ENCODE data around the gene TCF7L1. TPM values are rescaled to one million over a fixed set of nuclear protein-coding genes. Genes with fewer than 3 reads are reported as not detected.

The TCF7L1 gene
- polyA plus RNA-seq, 1 donor (not counting 4 experiments of a cell fraction or from before 2014, with no cell fraction given) = 1.0 TPM

DNA sequence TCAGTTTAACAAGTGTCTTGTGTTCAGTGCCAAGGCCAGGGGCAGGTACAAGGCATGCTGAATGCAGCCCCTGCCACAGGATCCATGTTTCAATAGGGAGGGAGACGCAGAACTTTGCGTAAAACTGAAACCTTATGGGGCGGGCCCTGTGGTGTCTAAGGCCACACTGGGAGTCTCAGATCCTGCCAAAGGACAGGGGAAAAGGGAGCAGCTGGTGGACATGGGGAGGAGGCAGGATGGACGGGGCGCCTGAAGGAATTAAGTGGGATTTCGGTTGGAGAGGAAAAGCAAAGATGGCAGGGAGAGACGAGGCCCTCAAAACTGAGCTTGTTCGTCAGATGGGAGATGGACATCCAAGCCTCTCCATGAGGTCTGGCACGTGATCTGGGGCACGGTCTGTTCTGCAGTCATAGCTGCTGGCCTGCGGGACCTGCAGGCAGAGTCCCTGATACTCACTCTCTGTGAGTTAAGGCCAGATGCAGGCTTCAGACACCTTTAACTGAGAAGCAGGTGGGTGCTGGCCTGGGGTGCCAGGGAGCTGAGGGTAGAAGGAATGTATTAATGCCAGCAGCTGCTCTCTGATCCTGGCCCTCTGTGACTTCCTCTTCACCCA lies 48.8 kb downstream of the TCF7L1 start:
- H3K9me1 ChIP-seq (ENCODE audit: control insufficient read depth, extremely low read depth, insufficient read depth, low read length) = no peaks in the 10 kb centered on the region
- no peak overlapping the region for H3K4me3 ChIP-seq (ENCODE audit: control insufficient read depth in 2 of 3, extremely low read depth in 1 of 3, insufficient read depth in 2 of 3, low read depth in 1 of 3, low read length in 3 of 3)
- H4K20me1 ChIP-seq (ENCODE audit: control insufficient read depth, extremely low read depth, insufficient read depth, low read length) = no peaks in the 10 kb centered on the region
- TF ChIP-seq, protein P1, sequence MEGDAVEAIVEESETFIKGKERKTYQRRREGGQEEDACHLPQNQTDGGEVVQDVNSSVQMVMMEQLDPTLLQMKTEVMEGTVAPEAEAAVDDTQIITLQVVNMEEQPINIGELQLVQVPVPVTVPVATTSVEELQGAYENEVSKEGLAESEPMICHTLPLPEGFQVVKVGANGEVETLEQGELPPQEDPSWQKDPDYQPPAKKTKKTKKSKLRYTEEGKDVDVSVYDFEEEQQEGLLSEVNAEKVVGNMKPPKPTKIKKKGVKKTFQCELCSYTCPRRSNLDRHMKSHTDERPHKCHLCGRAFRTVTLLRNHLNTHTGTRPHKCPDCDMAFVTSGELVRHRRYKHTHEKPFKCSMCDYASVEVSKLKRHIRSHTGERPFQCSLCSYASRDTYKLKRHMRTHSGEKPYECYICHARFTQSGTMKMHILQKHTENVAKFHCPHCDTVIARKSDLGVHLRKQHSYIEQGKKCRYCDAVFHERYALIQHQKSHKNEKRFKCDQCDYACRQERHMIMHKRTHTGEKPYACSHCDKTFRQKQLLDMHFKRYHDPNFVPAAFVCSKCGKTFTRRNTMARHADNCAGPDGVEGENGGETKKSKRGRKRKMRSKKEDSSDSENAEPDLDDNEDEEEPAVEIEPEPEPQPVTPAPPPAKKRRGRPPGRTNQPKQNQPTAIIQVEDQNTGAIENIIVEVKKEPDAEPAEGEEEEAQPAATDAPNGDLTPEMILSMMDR (optimal IDR thresholded peaks at IDR 0.05 in 1 of 3, IDR thresholded peaks at IDR 0.05 in 1 of 3, conservative IDR thresholded peaks at IDR 0.05 in 1 of 3; ENCODE audit: extremely low read depth in 1 of 3, insufficient read depth in 2 of 3, low read length in 3 of 3) = no peak
- TF ChIP-seq EZH2 (IDR thresholded peaks at IDR 0.05; ENCODE audit: low read length) = no peak
- no peak overlapping the region for H3K4me2 ChIP-seq (ENCODE audit: control insufficient read depth, extremely low read depth, insufficient read depth, low read depth, low read length)
- H3K27ac ChIP-seq (ENCODE audit: control insufficient read depth, insufficient read depth, low read length) = no peak overlapping the region
- H3K9me3 ChIP-seq (ENCODE audit: control insufficient read depth, low read depth, low read length) = no peaks in the 10 kb centered on the region
- no peak overlapping the region for H3K9ac ChIP-seq (ENCODE audit: control insufficient read depth, extremely low read depth, insufficient read depth, low read length)
- FAIRE-seq = no peak
- no peak overlapping the region for H2AFZ ChIP-seq (ENCODE audit: control insufficient read depth, low read length)
- no peaks in the 10 kb centered on the region for H3K27me3 ChIP-seq (ENCODE audit: control insufficient read depth, extremely low read depth, insufficient read depth, low read length)
- no peaks in the 10 kb centered on the region for H3K79me2 ChIP-seq (ENCODE audit: control insufficient read depth, insufficient read depth, low read length)
- no peaks in the 10 kb centered on the region for H3K36me3 ChIP-seq (ENCODE audit: control insufficient read depth in 2 of 2, extremely low read depth in 1 of 2, insufficient read depth in 2 of 2, low read length in 2 of 2)
- no peaks in the 10 kb centered on the region for H3K4me1 ChIP-seq (ENCODE audit: control insufficient read depth, extremely low read depth, insufficient read depth, low read length)
- DNase-seq (ENCODE audit: low read depth, low spot score) = no peak
- dilution Hi-C loops (cut with MboI; ENCODE audit: extremely low pct_ligation_motif_present, low sequenced_read_pairs) = no loop called here

DNA sequence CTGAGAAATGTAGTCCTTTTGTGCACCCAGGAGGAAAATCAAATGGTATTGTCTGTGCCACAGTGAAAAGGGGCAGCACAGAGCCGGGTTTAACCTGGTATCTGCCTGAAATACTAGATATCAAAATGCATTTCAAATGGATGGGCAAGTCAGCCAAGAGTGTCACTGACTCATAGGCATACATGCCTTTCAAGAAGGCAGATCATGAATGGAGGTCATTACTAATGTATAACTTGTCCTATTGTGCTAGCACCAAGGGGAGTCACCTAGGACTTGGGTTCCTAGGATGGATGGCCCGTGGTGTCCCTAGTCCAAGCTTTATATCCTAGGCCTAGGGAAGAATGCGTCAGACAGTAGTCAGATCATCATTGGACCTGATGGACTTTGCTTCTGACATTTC lies 49.9 kb downstream of the TCF7L1 start:
- no peak overlapping the region for H3K27ac ChIP-seq (ENCODE audit: control insufficient read depth, insufficient read depth, low read length)
- dilution Hi-C loops (cut with MboI; ENCODE audit: extremely low pct_ligation_motif_present, low sequenced_read_pairs) = no loop called here
- H3K9ac ChIP-seq (ENCODE audit: control insufficient read depth, extremely low read depth, insufficient read depth, low read length) = no peak overlapping the region
- FAIRE-seq (no peak), DNase-seq (ENCODE audit: low read depth, low spot score) (no peak)
- H2AFZ ChIP-seq (ENCODE audit: control insufficient read depth, low read length) = no peak overlapping the region
- TF ChIP-seq EZH2 (IDR thresholded peaks at IDR 0.05; ENCODE audit: low read length) = no peak
- TF ChIP-seq, protein P1 (optimal IDR thresholded peaks at IDR 0.05 in 1 of 3, IDR thresholded peaks at IDR 0.05 in 1 of 3, conservative IDR thresholded peaks at IDR 0.05 in 1 of 3; ENCODE audit: extremely low read depth in 1 of 3, insufficient read depth in 2 of 3, low read length in 3 of 3) = no peak
- H3K9me1 ChIP-seq (ENCODE audit: control insufficient read depth, extremely low read depth, insufficient read depth, low read length) = no peaks in the 10 kb centered on the region
- no peak overlapping the region for H3K4me3 ChIP-seq (ENCODE audit: control insufficient read depth in 2 of 3, extremely low read depth in 1 of 3, insufficient read depth in 2 of 3, low read depth in 1 of 3, low read length in 3 of 3)
- no peaks in the 10 kb centered on the region for H3K79me2 ChIP-seq (ENCODE audit: control insufficient read depth, insufficient read depth, low read length)
- no peaks in the 10 kb centered on the region for H3K36me3 ChIP-seq (ENCODE audit: control insufficient read depth in 2 of 2, extremely low read depth in 1 of 2, insufficient read depth in 2 of 2, low read length in 2 of 2)
- no peaks in the 10 kb centered on the region for H3K4me1 ChIP-seq (ENCODE audit: control insufficient read depth, extremely low read depth, insufficient read depth, low read length)
- no peak overlapping the region for H3K4me2 ChIP-seq (ENCODE audit: control insufficient read depth, extremely low read depth, insufficient read depth, low read depth, low read length)
- no peaks in the 10 kb centered on the region for H3K9me3 ChIP-seq (ENCODE audit: control insufficient read depth, low read depth, low read length)
- no peaks in the 10 kb centered on the region for H3K27me3 ChIP-seq (ENCODE audit: control insufficient read depth, extremely low read depth, insufficient read depth, low read length)
- no peaks in the 10 kb centered on the region for H4K20me1 ChIP-seq (ENCODE audit: control insufficient read depth, extremely low read depth, insufficient read depth, low read length)

All from keratinocyte (primary cell).